HG02571 (cell line): ENCODE measurements around the gene CA5A.
"Not testable (repeated sequence)": the region's sequence is repeated elsewhere in the genome, so short reads cannot be mapped to it uniquely, and the experiment has no call there.

Experiments used
- ATAC-seq: cut with Tn5 transposase; IDR thresholded peaks from one replicate; pipeline ENCODE4 v1.9.1; 2021; ENCODE audit warnings: mild to moderate bottlenecking, moderate library complexity; ENCODE audit not compliant: unreplicated experiment

CA5A gene

GRCh38 chr16:87949071-87949744 lies 12.9 kb upstream of the CA5A start:
- ATAC-seq = no peak

GRCh38 chr16:87948735-87949070 lies 12.4 kb upstream of the CA5A start:
- ATAC-seq = no peak

- ATAC-seq = no peak
Measured at GRCh38 chr16:87948119-87948545, 11.8 kb upstream of the CA5A start.

DNA sequence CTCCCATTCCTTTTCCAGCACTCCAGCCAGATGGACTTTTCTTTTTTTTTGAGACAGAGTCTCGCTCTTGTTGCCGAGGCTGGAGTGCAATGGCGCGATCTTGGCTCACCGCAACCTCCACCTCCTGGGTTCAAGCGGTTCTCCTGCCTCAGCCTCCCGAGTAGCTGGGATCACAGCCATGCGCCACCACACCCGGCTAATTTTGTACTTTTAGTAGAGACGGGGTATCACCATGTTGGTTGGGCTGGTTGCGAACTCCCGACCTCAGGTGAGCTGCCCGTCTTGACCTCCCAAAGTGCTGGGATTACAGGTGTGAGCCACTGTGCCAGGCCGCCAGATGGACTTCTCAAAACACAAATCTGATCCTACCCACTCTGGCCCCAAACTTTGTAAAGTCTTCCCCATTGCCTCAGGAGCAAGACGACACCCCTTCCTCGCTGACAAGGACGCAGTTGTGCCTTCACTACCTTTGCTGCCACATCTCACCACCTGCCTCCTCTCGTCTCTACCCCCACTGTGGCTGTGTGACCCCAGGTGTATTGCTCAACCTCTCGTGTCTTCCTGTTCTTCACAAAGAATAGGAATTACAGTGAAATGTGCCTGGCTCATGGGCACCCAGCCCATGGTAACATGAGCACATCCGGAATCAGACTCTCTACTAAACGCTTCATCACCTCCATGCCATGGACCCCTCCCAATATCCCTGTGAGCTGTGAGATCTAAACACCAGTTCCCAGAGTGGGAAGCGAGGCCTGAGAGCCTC lies 11.2 kb upstream of the CA5A start:
- ATAC-seq = no peak

DNA sequence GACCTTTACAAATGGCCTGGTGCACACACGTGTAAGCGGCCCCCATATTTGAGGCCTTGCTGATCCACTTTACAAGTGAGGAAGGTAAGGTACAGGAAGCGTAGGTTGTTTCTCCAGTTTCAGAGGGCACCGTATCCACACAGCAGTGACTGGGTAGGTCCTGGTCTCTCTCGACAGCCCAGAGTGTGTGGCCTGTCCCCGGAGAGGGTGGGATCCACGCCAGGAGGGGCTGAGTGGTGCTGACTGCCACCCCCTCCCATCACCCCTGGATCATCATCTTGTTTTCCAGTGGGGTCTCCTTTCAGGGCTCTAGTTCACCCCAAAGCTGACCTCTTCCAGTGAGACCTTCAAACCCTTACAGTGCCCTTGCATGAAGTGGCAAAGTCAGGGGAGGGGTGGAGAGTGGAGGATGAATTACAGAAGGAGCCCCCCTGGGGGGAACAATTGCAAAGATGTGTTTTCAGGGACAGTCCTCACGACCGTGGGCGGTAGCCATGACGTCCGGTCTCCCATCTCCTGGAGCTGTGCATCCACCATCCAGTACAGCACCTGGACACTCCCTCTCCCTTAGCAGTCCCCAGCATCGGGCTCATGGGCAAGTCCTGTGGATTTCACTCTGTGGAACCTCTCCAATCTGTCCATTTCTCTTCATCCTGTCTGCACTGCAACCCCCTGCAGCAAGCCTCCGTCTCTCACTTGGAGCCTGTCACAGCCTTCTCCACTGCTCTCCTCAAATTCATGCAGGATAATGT lies 10.4 kb upstream of the CA5A start:
- ATAC-seq = no peak

GRCh38 chr16:87945351-87946042 lies 9.2 kb upstream of the CA5A start:
- no peak for ATAC-seq

GRCh38 chr16:87942680-87943079 lies 6.4 kb upstream of the CA5A start:
- no peak for ATAC-seq

DNA sequence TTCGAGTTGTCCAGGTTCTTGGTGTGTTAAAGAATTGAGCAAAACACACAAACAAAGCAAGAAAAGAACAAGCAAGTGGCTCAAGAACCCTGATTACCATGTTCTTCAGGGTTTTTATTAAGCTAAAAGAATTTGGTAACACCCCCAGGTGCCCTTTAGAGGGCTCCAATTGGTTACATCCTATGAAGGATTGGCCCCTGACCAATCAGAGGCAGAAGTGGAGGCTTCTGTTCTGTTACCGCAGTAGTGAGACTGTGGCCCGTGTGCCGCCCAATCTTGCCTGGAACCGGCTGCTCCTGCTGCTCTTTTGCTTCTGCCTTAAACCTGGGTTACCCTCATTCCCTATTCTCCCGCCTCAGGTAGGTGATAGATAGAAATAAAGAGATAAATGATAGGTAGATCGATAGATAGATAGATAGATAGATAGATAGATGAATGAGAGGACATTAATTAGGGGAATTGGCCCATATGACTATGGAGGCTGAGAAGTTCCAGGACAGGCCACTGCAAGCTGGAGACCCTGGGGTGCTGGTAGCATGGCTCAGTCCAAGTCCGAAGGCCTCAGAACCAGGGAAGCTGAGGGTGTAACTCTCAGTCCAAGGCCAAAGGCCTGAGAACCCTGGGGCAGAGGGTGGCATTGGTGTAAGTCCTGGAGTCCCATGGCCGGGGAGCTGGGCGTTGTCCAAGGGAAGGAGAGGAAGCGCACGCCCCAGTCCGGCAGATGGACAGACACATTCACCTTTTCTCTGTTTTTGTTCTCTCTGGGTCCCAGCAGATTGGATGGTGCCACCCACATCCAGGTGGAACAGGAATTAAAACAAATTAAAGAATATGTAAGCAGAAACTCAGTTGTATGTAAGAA lies 3.5 kb upstream of the CA5A start:
- ATAC-seq = no peak

- no peak for ATAC-seq
Measured at GRCh38 chr16:87938412-87938949, 2.2 kb upstream of the CA5A start.

DNA sequence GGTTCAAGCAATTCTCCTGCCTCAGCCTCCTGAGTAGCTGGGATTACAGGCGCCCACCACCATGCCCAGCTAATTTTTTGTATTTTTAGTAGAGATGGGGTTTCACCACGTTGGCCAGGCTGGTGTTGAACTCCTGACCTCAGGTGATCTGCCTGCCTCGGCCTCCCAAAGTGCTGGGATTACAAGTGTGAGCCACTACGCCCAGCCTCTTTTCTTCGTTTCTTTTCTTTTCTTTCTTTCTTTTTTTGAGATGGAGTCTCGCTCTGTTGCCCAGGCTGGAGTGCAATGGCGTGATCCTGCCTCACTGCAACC lies 858 bp upstream of the CA5A start:
- ATAC-seq = not testable (repeated sequence)

DNA sequence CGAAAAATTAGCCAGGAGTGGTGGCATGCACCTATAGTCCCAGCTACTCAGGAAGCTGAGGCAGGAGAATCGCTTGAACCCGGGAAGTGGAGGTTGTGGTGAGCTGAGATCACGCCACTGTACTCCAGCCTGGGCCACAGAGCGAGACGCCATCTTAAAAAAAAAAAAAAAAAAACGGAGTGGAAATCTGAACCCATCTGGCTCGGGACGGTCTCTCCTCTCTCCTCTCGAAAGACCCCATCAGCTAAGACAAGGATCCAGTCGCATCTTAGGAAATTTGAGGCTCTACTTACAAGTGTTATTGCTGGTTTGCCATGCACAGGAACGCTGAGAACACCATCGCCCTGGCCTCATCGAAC lies 334 bp downstream of the CA5A start:
- ATAC-seq = not testable (repeated sequence)

DNA sequence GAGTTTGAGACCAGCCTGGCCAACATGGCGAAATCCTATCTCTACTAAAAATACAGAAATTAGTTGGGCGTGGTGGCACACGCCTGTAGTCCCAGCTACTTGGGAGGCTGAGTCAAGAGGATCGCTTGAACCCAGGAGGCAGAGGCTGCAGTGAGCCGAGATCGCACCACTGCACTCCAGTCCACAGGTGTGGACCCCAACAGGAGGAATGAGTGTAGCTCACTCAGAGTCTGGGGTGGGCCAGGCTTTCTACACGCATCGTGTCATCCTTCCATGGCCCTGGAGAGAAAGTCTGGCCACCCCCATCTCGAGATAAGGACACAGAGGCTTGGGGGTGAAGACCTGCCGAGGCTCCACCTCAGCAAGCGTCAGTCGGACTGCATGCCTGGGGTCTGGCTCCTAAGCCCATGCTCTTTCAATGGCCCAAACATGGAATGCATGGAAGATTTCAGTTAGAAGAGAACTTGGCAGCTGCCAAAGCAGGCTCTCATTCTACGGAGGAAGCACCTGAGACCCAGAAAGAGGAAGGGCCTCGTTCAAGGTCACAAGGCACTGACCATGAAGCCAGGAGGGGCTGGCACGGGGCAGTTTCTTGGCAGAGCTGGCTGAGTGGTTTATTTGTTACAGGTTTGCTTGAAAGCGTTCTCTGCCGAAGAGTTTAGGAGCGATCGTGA lies 1.4 kb downstream of the CA5A start:
- ATAC-seq = not testable (repeated sequence)

DNA sequence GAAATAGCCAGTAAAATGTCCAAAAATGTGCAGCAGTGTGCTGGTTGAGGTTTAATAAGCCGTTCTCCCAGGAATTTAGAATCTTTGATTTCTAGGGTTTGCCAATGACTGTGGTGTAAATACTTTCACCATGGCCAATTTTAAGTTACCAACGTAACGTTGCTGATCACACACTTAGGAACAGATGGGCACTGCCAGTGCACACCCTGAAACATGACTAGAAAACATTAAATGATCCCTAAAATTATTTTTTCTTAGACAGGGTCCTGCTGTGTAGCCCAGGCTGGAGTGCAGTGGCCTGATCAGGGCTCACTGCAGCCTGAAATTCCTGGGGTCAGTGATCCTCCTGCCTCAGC lies 3.2 kb downstream of the CA5A start:
- ATAC-seq = no peak

GRCh38 chr16:87932475-87933139 lies 3.7 kb downstream of the CA5A start:
- not testable (repeated sequence) for ATAC-seq

GRCh38 chr16:87931504-87931903 lies 4.8 kb downstream of the CA5A start:
- ATAC-seq = no peak

- ATAC-seq = no peak
Measured at GRCh38 chr16:87930456-87930855, 5.9 kb downstream of the CA5A start.

DNA sequence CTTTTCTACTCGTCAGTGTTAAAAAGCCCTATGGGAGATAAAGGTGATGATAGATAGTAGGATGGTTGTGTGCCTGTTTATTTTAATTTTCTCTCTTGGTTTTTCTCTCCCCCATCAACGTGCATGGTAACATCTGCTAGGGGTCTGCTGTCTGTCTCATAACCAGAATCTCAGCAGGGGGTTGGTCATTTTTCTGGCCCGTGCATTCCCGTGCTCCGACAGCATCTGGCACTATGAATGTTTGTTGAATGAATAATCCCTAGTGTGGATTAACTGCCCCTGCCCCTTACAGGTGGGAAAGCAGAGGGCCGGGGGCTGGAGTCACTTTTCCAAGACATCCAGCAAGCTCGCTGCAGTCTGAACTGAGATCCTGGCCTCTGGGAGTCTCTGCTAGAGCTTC lies 6.3 kb downstream of the CA5A start:
- no peak for ATAC-seq

GRCh38 chr16:87927195-87927562 lies 9.2 kb downstream of the CA5A start:
- ATAC-seq = no peak
